Esophagus squamous epithelium (tissue), 4 donors: Measurements from ENCODE around the gene LDLR.

Experiments
- CTCF ChIP-seq, 6 experiments: fragments of 450-650 bp in 4 of 6; fragments of 200-600 bp in 2 of 6; sonication (generic) in 2 of 6; IDR thresholded peaks; one replicate each; pipeline ENCODE4 v1.5.1; 2016 to 2019; ENCODE audit warnings: antibody characterized with exemption in 6 of 6, mild to moderate bottlenecking in 4 of 6, moderate library complexity in 4 of 6
- POLR2A ChIP-seq, 4 donors: fragments of 450-650 bp; IDR thresholded peaks; one replicate each; pipeline ENCODE4 v1.6.1; 2017; ENCODE audit warnings: antibody characterized with exemption in 4 of 4, mild to moderate bottlenecking in 4 of 4, moderate library complexity in 3 of 4

- TF ChIP-seq POLR2A (IDR thresholded peaks at IDR 0.05): no peak
- TF ChIP-seq CTCF (IDR thresholded peaks at IDR 0.05): no peak
Measured at GRCh38 chr19:11138601-11139300, 49.5 kb downstream of the LDLR start.
